G401 (cell line): ENCODE data around the gene BST2. TPM values are rescaled to one million over a fixed set of nuclear protein-coding genes. Genes with fewer than 3 reads are reported as not detected.

Experiments used
- DNase-seq: peaks from one replicate; pipeline ENCODE4 v3.0.0-alpha.2; 2015; ENCODE audit warnings: low spot score
- in situ Hi-C: cut with HindIII; loops from 2 replicates; pipeline ENCODE4 v1.10.0; 2016; ENCODE audit warnings: low sequenced_read_pairs, mixed read lengths
- total RNA-seq: library from RNA; depleted of rRNA; stranded (reverse); fragments of >200 nt; shearing (Covaris generic); gene quantifications from 2 replicates; pipeline ENCODE4 v1.2.3, GENCODE V29; 2014

BST2 gene
- total RNA-seq, 1 experiment from 2014 or later = 187 TPM

DNA sequence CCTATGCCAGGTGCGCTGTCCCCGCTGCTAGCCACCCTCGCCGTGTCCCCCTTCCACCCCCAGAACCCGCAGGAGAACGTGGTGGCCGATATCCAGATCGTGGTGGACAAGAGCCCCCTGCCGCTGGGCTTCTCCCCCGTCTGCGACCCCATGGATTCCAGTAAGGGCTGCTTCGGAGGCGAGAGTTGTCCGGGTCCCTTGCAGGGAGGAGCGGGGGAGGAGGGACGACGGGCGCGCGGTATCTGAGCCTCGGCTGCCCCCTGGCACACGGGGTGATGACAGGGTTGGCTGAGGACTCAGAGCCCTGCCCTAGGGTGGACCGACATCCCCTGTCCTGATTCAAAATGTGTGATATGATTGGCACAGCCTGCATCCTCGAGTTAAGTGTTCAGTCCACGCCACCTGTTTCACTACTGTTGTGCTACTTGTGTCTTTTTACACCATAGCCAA lies 15.1 kb upstream of the BST2 start:
- DNase-seq = no peak
- in situ Hi-C loops = no loop called here

DNA sequence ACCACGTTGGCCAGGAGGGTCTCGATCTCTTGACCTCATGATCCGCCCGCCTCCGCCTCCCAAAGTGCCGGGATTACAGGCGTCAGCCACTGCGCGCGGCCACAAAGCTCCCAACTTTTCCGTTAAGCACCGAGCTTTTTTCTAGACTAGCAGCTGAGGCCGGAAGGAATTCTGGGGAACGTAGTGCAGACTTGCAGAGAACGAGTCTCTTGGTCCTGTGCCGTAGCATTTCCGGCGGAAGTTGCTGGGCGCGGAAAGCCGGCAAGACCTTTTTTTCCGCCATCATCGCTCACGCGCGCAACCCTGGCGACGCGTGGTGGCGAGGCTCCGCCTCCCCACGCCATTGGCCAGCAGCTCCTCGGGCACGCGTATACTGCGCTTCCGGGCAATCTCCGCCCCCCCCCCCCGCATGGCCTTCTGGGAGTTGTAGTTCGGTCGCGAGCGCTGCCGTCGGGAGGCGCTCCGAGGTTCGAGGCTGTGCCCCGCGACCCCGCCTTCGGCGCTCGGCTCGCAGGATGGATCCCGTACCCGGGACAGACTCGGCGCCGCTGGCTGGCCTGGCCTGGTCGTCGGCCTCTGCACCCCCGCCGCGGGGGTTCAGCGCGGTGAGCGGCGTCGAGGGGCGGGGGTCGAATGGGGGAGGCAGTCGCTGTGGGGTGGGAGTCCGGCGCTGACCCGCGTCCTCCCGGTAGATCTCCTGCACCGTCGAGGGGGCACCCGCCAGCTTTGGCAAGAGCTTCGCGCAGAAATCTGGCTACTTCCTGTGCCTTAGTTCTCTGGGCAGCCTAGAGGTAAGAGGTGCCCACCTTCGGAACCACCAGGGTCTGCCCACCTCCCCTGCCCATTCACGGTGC lies 14.4 kb upstream of the BST2 start, which contains the start of gene MVB12A:
TSS of gene MVB12A (plus strand) at position 427 of the 854 bp plus-strand sequence. CDS start at position 516, 89 bp downstream.
- peak; percentile 99 for DNase-seq
- in situ Hi-C loops = no loop called here

DNA sequence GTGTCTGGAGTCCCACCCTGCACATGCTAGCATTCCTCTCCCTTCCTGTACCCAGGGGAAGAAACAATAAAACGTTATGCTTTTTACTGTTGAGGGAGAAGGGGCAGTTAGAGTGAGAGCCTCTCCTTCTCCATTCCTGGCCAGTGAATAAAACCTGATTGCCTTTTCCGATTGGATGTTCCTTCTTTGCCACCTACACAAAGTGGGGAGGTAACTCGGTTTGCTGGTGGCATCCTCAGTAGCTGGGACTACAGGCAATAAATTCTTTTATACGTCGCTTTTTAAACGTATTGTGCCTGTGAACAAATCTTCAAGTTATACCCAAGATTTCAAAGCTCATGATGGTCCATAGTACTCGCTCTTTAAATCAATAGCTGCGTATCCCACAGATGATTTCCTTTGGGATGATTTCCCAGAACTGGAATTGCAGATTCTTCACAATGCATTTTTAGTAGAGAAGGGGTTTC lies 13.8 kb upstream of the BST2 start:
- no peak for DNase-seq
- in situ Hi-C loops = no loop called here

DNA sequence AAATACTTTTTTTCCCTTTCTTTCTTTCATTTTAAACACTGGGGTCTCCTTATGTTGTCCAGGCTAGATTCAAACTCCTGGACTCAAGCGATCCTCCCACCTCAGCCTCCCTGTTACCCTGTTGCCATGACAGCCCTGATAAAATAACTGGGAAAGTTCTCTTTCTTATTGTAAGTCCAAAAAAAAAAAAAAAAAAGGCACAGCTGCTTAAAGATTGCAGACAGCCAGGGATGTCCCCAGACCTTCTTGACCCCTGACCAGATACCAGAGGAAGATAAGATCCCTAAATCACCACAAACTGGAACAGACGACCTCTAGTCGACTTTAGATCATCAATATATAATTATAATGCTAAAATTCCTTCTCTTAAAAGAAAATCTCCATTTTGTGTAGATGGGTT lies 13.3 kb upstream of the BST2 start:
- no peak for DNase-seq
- in situ Hi-C loops = no loop called here

DNA sequence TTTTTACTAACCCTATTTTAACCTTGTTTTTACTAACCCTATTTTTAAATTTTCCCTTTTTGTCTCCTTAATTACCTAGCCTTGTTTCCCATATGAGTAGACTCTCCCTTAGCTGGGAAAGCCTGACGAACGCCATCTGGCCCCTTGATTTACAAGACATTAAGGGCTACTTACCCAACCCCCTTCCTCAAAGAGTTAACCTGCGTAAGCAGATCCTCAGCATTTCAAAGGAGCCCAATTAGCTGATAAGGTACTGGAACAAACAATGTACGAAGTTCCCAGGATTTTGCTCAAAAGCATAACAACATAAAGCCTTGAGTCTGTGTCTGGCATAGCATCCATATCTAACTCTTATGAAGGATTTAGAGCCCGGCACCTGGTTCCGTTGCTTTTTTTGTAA lies 9.7 kb upstream of the BST2 start:
- in situ Hi-C loops = no loop called here
- no peak for DNase-seq

DNA sequence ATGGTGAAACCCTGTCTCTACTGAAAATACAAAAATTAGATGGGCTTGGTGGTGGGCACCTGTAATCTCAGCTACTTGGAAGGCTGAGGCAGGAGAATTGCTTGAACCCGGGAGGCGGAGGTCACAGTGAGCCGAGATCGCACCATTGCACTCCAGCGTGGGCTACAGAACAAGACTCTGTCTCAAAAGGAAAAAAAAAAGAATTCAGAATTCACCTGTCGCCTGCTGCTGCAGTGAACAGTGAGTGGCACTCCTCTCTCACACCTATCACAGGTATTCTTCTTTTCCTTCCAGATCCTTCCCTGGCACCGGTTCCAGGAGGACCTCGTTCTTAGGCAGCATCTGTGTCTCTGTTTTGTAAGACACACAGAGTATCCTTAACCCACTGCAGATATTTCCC lies 8.7 kb upstream of the BST2 start:
- no peak for DNase-seq
- in situ Hi-C loops = no loop called here

DNA sequence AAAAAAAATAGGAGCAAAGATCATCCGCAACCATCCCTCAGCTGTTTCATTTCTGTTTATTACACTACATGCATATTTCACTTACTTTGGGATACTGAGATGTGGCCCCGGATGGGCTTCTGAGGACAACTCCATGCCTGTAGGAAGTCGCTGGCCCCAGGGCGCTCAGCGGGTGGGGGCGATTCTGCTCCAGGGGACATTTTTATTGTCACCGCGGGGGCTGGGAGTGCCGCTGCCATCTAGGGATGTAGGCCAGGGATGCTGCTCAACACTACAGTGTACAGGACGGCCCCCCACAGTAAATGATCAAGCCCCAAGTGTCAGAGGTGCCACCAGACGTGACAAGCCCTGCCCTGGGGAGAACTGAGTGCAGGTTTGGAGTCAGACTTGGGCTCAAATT lies 6.4 kb upstream of the BST2 start:
- in situ Hi-C loops = no loop called here
- no peak for DNase-seq

DNA sequence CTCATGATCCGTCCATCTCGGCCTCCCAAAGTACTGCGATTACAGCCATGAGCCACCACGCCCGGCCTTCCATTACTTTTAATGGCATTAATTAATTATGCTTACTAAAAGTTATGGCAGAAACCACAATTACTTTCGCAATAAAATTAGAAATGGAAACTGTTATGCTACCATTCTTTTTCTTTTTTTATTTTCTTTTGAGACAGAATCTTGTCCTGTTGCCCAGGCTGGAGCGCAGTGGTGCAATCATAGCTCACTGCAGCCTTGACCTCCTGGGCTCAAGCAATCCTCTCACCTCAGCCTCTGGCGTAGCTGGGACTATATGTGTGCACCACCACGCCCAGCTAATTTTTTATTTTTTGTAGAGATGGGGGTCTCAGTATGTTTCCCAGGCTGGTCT lies 4.6 kb upstream of the BST2 start:
- in situ Hi-C loops = no loop called here
- no peak for DNase-seq

DNA sequence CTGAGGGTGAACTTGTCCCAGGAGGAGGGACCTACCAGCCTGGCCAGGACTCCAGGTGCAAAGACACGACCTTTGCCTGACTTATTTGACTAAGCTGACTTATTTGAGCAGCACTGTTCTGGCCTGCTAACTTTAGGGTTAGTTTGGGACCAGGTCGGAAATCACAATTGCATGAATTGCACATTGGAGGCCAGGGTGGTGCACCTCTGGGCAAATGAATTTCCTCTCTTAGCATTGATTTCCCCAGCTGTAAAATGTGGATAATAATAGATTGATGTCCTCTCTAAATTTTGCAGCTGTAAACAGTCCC lies 1.4 kb upstream of the BST2 start:
- DNase-seq = no peak
- in situ Hi-C loops = no loop called here

DNA sequence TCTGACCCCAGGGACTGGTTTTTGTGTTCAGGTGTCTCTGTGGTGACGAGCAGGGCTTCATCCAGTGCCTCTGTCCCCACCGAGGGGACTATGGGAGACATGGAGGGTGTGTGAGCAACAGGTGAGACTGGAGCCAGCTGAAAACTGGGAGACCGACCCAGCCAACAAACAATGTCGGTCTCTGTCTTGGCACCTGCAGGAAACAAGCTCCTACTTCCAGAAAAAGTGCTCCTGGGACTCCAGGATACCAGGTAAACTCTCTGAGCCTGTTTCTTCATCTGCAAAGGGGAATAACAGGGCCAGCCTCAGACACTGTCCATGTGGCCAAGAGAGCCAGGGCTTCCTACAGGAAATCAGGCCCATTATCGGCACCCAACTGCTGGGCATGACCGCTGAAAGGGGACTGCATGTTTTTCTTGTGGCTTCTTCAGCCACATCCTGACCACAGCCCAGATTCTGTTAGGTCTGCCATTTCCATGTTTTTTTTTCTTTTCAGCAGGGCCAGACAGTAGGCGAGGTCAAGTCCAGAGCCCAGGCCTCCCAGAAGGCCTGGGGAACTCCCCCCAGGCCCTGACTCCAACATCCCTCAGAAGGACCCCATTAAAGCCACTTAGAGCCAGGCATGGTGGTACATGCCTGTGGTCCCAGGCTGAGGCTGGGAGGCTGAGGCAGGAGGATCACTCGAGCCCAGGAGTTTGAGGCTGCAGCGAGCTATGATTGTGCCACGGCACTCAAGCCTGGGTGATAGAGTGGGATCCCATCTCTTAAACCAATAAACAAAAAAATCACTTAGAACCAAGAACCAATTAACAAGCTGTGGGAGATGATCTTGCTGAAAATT lies 836 bp upstream of the BST2 start:
- no peak for DNase-seq
- in situ Hi-C loops = no loop called here

DNA sequence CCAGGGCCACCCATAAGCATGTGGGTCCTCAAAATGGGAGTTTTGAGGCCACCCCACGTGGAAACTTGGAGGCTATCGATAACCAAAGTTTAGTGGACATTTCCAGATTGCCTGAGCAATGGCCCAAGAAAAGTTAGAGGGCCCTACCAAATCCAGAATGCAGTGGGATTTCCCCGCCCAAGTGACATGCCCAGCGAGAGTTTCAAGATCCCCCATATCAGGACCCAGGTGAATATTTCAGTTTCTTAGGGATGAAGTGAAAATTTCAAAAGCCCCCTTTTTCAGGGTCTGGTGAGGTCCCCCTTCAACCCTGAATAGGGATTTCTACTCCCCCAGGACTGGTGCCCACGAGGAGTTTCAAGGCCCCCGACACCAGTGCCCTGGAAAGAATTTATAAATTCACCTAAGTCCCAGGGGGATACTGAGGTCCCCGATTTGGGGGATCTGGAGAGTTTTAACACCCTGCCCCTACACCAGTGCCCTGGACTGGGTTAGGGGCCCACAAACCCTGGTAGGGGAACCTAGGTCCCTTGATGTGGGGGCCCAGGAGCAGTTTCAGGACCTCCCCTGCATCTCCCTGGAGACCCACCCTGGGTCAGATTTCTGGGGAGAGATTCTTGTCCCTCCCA lies 695 bp downstream of the BST2 start:
- in situ Hi-C loops = no loop called here
- no peak for DNase-seq

DNA sequence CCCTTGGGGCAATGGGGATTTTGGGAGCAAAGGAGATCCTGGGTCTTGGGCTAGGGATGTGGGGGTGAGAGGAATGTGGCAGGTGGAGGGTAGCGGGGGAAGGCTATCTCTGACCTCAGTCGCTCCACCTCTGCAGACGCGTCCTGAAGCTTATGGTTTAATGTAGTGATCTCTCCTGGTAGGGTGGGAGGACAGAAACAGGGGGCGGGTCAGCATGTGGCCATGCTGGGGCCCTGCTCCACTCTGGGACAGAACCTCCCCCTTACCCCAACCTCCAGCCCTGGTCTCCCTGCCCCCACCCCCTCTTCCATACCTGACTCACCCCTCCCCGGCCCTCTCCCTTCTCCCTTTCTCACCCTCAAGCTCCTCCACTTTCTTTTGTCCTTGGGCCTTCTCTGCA lies 1.4 kb downstream of the BST2 start:
- in situ Hi-C loops = no loop called here
- DNase-seq = no peak

DNA sequence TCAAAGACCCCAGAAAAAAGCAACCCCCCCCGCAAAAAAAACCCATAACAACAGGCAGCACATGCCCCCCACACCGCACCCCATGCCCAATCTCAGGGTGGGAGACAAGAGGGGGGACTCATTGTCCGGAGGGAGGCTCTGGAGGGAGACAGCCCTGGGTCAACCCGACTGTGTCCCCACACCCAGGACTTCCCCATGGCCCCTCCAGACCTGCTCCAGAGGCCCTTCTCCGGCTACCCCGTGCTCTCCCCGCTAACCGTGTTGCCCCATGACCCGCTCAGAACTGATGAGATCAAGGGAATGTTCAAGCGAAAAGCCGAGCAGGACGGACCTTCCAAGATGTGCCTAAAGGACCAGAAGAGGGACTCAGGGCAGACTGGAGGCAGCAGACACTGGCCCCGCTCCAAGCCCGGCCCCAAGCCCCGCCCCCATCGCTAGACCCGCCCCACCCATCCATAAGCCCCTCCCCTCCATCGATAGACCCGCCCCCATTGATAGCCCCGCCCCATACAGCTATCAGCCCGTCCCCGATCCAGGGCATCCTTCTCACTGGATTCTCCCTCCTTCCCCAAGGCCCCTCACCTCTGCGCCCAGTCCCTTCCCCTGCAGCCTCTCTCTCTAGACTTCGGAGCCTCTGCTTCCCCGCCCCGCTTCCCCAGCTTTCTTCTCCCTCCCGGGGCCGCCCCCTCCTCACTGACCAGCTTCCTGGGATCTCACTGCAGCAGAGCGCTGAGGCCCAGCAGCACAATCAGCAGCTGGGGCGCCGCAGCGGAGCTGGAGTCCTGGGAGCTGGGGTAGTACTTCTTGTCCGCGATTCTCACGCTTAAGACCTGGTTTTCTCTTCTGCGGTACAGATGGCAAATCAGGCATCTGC lies 2.2 kb downstream of the BST2 start:
- DNase-seq = peak; percentile 33

DNA sequence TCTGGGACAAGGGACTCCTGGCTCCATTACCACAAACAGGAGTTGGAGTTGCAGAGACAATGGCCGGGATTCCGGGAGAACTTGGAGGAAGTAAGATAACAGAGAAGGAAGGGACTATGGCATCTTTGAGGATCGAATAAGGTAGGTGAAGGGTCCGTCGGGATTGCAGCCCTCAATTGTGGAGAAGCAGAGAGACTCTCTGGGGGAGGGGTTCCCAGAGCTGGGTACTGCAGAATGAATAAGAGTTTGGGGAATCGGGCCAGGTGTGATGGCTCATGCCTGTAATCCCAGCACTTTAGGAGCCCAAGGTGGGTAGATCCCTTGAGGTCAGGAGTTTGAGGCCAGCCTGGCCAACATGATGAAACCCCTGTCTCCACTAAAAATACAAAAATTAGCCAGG lies 3.8 kb downstream of the BST2 start:
- in situ Hi-C loops = no loop called here
- no peak for DNase-seq

More for the DNA sequence above, 2.2 kb downstream of the BST2 start:
- in situ Hi-C loops = no loop called here

DNA sequence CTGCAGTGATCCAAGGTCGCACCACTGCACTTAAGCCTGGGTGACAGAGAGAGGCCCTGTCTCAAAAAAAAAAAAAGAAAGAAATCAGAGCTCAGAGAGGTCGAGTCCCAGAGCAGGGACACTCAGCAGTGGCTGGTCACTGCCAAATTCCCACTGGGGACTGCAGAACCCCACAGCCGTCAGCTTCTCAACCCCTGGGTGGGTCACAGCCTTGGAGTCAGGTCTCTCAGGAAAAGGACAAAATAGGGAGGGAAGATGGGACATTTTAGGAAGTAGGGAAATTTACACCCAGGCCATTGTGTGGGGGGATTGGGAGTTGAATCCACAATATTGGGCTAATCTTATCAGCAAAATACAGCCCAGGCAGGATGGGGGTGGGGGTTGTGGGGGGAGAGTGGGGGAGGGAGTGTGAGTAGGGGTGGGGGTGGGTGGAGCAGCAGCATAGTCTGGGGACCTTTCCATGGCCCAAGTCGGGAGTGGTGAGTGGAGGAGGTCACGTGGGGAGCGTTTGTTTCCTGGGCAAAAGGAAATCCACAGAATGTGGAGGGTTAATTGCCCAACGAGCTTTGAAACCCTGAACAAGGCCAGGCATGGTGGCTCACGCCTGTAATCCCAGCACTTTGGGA lies 6.4 kb downstream of the BST2 start:
- in situ Hi-C loops = no loop called here
- DNase-seq = no peak

DNA sequence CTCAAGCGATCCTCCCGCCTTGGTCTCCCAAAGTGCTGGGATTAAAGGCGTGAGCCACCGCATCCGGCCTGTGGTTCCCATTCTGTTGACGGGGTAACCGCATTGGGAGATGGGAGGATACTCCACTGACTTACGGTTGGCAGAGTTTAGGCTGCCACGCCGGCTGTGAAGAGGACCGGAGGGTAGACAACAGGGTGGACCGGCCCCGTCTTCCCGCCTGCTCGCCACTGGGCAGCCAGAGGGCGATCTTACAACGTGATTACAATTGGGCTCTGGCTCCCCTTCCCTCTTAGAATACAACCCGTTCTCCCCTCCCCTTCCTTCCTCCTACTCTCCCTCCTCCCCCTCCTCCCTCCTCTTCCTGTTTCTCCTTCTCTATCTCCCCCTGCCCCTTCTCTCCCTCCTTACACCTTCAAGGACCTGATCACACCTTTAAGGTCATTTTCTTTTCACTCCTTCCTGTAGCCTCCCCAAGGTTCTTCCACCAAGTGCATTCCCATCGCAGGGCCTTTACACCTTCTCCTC lies 10.5 kb downstream of the BST2 start:
- in situ Hi-C loops = no loop called here
- peak; percentile 53 for DNase-seq

DNA sequence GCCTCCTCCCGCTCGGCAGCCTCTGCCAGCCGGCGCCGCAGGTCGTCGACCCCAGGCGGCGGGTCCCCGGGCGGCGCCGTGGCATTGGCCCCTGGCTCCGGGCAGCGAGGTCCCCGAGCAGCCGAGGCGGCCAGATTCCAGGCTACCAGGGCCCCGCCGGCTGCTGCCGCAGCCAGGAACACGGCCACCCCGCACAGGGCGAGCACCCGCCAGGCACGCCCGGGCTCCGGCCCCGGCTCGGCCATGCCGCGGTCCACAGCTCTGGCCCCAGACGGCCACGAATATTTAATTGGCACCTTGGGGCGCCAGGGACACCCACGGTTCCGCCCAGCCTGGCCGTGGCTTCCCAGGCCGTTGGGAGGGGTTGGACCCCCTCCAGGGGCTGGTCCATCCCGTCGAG lies 11.5 kb downstream of the BST2 start, which contains the start of gene CCDC194:
TSS of gene CCDC194 (minus strand) at position 283 of the 400 bp plus-strand sequence. CDS start at position 245, 38 bp downstream.
- DNase-seq = no peak
- in situ Hi-C loops = no loop called here

DNA sequence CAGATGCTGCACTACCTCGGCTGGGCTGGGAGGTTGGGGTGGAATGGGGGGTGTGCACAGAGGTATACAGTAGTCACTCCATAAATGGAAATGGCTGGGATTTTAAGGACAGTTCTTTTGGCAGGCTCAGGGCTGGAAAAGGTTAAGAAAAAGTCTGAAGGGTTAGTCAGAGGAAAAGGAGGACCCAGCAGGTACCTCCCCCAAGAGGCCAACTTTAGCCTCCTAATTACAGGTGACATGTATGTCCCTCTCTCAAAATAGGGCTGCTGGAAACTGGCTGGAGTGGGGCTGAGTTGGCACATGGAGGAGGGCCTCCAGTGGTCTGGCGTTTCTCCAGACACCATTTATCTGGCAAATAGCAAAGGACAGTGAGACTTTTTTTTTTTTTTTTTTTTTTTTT lies 12.4 kb downstream of the BST2 start:
- in situ Hi-C loops = no loop called here
- peak; percentile 16 for DNase-seq
